ENCODE data around the gene TTC21B.

The TTC21B gene

DNA sequence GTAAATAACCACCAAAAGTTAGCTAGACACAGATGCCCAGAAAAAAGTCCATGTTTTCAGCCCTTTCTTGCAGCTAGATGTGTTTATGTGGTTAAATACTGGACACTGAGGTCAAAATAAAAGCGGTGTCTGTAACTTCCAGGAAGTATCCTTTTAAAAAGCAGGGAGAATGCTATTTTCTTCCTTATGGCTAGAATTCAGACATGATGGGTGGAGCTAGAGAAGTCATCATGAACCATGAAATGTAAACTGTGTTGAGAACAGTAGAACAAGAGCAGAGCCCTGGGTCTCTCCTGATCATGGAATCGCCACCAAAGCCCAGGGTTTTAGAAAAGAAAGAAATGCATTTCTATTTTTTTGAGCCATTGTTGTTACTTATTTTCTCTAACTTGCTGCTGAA, 118.2 kb downstream of the TTC21B start:
- DNase-seq (ENCODE audit: low read depth) = no peak

DNA sequence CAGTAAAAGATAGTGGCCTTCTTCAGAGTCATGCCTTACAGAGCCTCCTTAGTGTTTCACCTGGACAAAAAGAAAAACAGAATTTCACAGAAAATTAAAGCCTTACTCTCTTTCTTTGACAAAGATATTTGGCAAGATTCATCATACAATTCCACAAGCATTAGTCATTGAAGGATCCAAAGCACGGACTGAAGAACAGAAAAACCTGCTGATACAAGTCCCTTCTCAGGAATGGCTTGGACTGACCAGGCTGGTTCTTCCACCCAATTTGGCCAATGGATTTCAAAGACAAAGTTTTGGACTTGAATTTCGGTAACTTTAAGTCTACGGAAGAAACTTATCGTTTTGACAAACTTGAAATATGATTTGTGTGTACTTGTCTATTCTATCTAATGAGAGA, 120.4 kb downstream of the TTC21B start:
- DNase-seq (ENCODE audit: low read depth) = no peak

DNA sequence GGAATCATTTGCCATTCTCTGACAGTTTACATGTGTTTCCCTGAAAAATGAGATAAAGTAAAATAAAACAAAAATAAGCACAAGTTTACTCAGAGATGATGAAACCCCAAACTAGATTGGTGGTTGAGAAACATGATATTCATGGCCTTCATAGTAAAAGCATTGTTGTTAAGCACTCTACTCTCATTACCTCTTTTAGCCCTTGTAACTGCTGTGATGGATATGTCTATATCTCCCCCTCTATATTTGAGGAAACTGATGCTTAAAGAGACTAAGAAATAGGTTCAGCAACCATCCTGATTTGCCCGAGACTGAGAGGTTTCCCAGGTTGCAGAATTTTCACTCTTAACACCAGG, 125.7 kb downstream of the TTC21B start:
- DNase-seq (ENCODE audit: low read depth) = no peak

DNA sequence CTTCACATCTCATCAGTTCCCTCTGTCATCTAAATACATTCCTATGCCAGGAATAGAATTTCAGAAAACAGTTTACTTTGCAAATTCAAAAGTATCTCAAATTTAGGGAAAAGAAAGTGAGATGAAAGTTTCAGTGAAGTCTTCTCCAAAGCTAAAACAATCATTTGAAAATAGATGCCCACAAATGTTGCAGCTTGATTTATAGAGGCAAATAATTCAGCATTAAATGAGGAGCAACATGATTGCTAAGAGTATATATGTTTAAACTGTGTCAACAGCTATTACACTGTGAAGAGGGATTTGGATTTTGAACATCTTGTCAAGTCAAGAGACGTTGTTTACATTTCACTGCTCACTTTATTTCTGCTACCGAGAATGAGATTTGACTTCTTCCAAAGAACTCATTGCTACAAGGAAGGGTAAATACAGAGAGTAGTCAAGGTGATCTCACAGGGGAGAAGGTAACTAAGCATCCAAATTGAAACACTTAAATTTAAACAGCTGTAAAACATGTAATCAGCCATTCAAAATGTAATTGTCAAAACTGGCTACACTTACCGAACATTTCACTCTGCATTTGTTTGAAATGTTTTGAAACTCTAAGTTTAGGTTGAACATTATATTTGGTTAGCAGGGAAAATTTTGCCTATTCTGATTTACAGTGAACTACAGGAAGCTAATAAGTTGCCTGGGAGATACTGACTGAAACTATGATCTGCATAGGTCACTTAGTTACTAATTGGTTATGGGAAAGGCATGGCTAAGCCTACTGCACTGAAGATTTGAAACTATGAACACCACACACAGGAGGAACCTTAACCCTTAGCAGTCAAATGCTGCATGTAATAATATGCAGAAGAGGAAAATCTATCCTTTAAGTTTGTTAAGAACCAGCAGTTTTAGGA, 126.3 kb downstream of the TTC21B start:
- DNase-seq (ENCODE audit: low read depth) = no peak

GRCh38 chr2:165825041-165825440, 128.5 kb downstream of the TTC21B start:
- no peak for DNase-seq (ENCODE audit: low read depth)
